DOHH2 (cell line): ENCODE measurements around the gene ZNF792.
"Not testable (repeated sequence)": the region's sequence is repeated elsewhere in the genome, so short reads cannot be mapped to it uniquely, and the experiment has no call there.

Experiments
- EZH2phosphoT487 ChIP-seq: fragments of 200-600 bp; sonication (generic); IDR thresholded peaks from 2 replicates; pipeline ENCODE4 v1.6.1; 2017; ENCODE audit warnings: borderline replicate concordance, mild to moderate bottlenecking, antibody characterized with exemption, low read length, moderate library complexity, mixed read lengths
- TF ChIP-seq, protein P1 (sequence below): fragments of 200-600 bp; sonication (generic); IDR thresholded peaks from one replicate; pipeline ENCODE4 v1.5.1; 2014; ENCODE audit warnings: antibody characterized with exemption, mild to moderate bottlenecking, low read depth, low read length; ENCODE audit not compliant: poor library complexity, severe bottlenecking

DNA sequence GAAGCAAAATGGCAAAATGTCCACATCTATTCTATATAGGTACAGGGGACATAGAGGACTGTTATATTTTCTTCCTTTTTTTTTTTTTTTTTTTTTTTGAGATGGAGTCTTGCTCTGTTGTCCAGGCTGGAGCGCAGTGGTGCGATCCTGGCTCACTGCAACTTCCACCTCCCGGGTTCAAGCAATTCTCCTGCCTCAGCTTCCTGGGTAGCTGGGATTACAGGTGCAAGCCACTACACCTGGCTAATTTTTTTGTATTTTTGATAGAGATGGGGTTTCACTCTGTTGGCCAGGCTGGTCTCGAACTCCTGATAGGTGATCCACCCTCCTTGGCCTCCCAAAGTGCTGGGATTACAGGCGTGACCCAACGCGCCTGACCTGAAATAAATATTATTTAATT lies 34.2 kb upstream of the ZNF792 start:
- TF ChIP-seq, protein P1, sequence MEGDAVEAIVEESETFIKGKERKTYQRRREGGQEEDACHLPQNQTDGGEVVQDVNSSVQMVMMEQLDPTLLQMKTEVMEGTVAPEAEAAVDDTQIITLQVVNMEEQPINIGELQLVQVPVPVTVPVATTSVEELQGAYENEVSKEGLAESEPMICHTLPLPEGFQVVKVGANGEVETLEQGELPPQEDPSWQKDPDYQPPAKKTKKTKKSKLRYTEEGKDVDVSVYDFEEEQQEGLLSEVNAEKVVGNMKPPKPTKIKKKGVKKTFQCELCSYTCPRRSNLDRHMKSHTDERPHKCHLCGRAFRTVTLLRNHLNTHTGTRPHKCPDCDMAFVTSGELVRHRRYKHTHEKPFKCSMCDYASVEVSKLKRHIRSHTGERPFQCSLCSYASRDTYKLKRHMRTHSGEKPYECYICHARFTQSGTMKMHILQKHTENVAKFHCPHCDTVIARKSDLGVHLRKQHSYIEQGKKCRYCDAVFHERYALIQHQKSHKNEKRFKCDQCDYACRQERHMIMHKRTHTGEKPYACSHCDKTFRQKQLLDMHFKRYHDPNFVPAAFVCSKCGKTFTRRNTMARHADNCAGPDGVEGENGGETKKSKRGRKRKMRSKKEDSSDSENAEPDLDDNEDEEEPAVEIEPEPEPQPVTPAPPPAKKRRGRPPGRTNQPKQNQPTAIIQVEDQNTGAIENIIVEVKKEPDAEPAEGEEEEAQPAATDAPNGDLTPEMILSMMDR, result not testable (repeated sequence)
- TF ChIP-seq EZH2phosphoT487, result not testable (repeated sequence)
